DOHH2 (cell line): ENCODE results near the gene KRT82.

Experiments used
- H3F3A ChIP-seq: fragments of 200-600 bp; sonication (generic), shearing (Covaris generic); 2 replicates; pipeline ENCODE4 v1.6.0; 2016; ENCODE audit warnings: antibody characterized with exemption, mild to moderate bottlenecking; ENCODE audit not compliant: control insufficient read depth, insufficient read depth
- H3K27ac ChIP-seq: fragments of 200-600 bp; sonication (generic); 2 replicates; pipeline ENCODE4 v1.5.1; 2014; ENCODE audit warnings: low read depth, mild to moderate bottlenecking, low read length, moderate library complexity
- H3K27me3 ChIP-seq: fragments of 200-600 bp; sonication (generic); 2 replicates; pipeline ENCODE4 v1.6.1; 2014; ENCODE audit warnings: mild to moderate bottlenecking, low read length, mixed read lengths; ENCODE audit not compliant: control insufficient read depth
- H3K36me3 ChIP-seq: fragments of 200-600 bp; sonication (generic); 2 replicates; pipeline ENCODE4 v1.6.1; 2014; ENCODE audit warnings: mild to moderate bottlenecking, low read length, moderate library complexity, mixed read lengths; ENCODE audit not compliant: control insufficient read depth
- H3K4me1 ChIP-seq: fragments of 200-600 bp; sonication (generic); 2 replicates; pipeline ENCODE4 v1.6.1; 2014; ENCODE audit warnings: mild to moderate bottlenecking, low read length, mixed read lengths; ENCODE audit not compliant: control insufficient read depth
- H3K4me2 ChIP-seq: fragments of 200-600 bp; sonication (generic); 2 replicates; pipeline ENCODE4 v1.6.0; 2014; ENCODE audit warnings: mild to moderate bottlenecking, low read length, moderate library complexity
- H3K4me3 ChIP-seq: fragments of 200-600 bp; sonication (generic); 2 replicates; pipeline ENCODE4 v1.5.1; 2014; ENCODE audit warnings: mild to moderate bottlenecking, low read length, mixed read lengths
- H3K79me2 ChIP-seq: fragments of 200-600 bp; sonication (generic); 2 replicates; pipeline ENCODE4 v1.6.1; 2014; ENCODE audit warnings: mild to moderate bottlenecking, low read length, mixed read lengths; ENCODE audit not compliant: control insufficient read depth
- H3K9me2 ChIP-seq: fragments of 200-600 bp; sonication (generic); replicated peaks from 2 replicates; pipeline ENCODE4 v1.6.1; 2014; ENCODE audit warnings: mild to moderate bottlenecking, low read length, mixed read lengths; ENCODE audit not compliant: control insufficient read depth
- H3K9me3 ChIP-seq: fragments of 200-600 bp; sonication (generic); 2 replicates; pipeline ENCODE4 v1.6.1; 2014; ENCODE audit warnings: antibody characterized with exemption, low read length, mixed read lengths; ENCODE audit not compliant: control insufficient read depth, insufficient read depth
- H4K20me1 ChIP-seq: fragments of 200-600 bp; sonication (generic); 2 replicates; pipeline ENCODE4 v1.6.0; 2014; ENCODE audit warnings: low read depth, mild to moderate bottlenecking, antibody characterized with exemption, low read length, moderate library complexity; ENCODE audit not compliant: control insufficient read depth, insufficient read depth
- EZH2phosphoT487 ChIP-seq: fragments of 200-600 bp; sonication (generic); IDR thresholded peaks from 2 replicates; pipeline ENCODE4 v1.6.1; 2017; ENCODE audit warnings: borderline replicate concordance, mild to moderate bottlenecking, antibody characterized with exemption, low read length, moderate library complexity, mixed read lengths
- TF ChIP-seq, protein P1 (sequence below): fragments of 200-600 bp; sonication (generic); IDR thresholded peaks from one replicate; pipeline ENCODE4 v1.5.1; 2014; ENCODE audit warnings: antibody characterized with exemption, mild to moderate bottlenecking, low read depth, low read length; ENCODE audit not compliant: poor library complexity, severe bottlenecking

KRT82 gene

DNA sequence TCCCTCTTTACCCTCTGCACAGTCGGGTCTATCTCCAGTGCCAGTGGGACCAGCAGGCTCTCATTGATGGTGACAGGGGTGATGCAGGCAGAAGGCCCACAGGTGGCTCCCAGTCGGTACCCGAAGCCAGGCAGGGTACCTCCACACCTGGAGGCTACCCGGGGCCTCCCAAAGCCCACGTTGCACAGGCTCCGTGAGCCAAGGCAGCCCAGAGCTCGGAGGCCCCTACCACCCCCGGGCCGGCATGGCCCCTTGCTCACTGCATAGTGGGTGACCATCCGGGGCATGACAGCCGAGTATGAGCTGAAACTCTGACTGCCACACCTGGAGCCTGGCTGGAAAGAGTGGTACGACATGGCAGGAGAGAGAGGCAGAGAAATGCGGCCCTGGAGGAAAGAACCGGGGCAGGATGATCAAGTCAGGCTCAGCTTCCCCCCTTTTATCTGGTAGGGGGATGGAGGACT is at the start of gene KRT82:
KRT82 (minus strand) TSS at position 414 of the 464 bp plus-strand sequence; CDS start at position 356, 58 bp downstream.
- Histone ChIP-seq H3K4me1 (no peaks in the 10 kb centered on the region), H3K27ac (no peak within 1 kb of the TSS), H3K9me3 (no peaks in the 10 kb centered on the region), H3K79me2 (no peaks in the 10 kb centered on the region), H3F3A (no peaks in the 10 kb centered on the region), H3K4me3 (no peak within 1 kb of the TSS), H3K27me3 (peaks cover 3% of the 10 kb centered on the region; the same call in 1 of the 2 replicates), H3K9me2 (no peaks in the 10 kb centered on the region), H3K4me2 (no peak within 1 kb of the TSS), H3K36me3 (no peaks in the 10 kb centered on the region), H4K20me1 (no peaks in the 10 kb centered on the region)
- TF ChIP-seq, protein P1, sequence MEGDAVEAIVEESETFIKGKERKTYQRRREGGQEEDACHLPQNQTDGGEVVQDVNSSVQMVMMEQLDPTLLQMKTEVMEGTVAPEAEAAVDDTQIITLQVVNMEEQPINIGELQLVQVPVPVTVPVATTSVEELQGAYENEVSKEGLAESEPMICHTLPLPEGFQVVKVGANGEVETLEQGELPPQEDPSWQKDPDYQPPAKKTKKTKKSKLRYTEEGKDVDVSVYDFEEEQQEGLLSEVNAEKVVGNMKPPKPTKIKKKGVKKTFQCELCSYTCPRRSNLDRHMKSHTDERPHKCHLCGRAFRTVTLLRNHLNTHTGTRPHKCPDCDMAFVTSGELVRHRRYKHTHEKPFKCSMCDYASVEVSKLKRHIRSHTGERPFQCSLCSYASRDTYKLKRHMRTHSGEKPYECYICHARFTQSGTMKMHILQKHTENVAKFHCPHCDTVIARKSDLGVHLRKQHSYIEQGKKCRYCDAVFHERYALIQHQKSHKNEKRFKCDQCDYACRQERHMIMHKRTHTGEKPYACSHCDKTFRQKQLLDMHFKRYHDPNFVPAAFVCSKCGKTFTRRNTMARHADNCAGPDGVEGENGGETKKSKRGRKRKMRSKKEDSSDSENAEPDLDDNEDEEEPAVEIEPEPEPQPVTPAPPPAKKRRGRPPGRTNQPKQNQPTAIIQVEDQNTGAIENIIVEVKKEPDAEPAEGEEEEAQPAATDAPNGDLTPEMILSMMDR: no peak
- TF ChIP-seq EZH2phosphoT487: no peak

DNA sequence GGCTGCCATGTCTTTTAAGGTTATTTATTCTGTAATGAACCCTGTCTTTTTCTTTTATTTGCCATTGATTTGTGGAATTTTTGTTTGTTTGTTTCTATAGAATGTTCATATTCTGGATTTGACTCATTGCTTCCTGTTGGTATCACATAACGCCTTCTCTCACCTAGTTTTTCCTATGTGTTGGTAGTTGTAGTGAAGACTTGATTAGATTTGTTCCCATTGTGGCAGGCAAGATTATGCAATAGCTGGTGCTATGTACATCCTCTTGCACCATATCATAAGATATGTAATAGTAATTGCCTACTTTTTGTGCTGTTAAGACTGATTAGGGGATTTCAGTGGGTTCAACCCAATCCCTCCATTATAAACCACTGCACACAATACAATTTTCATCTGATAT is 49.7 kb upstream of the KRT82 start:
- no peaks in the 10 kb centered on the region for H3K9me3 ChIP-seq
- no peaks in the 10 kb centered on the region for H3K4me1 ChIP-seq
- H3K4me2 ChIP-seq: no peak overlapping the region
- no peak overlapping the region for H3K4me3 ChIP-seq
- TF ChIP-seq, protein P1: no peak
- no peak for TF ChIP-seq EZH2phosphoT487
- no peaks in the 10 kb centered on the region for H3K79me2 ChIP-seq
- H3K9me2 ChIP-seq: no peaks in the 10 kb centered on the region
- no peak overlapping the region for H3K27ac ChIP-seq
- H3F3A ChIP-seq: no peaks in the 10 kb centered on the region
- H3K36me3 ChIP-seq: no peaks in the 10 kb centered on the region
- H4K20me1 ChIP-seq: no peaks in the 10 kb centered on the region
- H3K27me3 ChIP-seq: peaks cover 10% of the 10 kb centered on the region

DNA sequence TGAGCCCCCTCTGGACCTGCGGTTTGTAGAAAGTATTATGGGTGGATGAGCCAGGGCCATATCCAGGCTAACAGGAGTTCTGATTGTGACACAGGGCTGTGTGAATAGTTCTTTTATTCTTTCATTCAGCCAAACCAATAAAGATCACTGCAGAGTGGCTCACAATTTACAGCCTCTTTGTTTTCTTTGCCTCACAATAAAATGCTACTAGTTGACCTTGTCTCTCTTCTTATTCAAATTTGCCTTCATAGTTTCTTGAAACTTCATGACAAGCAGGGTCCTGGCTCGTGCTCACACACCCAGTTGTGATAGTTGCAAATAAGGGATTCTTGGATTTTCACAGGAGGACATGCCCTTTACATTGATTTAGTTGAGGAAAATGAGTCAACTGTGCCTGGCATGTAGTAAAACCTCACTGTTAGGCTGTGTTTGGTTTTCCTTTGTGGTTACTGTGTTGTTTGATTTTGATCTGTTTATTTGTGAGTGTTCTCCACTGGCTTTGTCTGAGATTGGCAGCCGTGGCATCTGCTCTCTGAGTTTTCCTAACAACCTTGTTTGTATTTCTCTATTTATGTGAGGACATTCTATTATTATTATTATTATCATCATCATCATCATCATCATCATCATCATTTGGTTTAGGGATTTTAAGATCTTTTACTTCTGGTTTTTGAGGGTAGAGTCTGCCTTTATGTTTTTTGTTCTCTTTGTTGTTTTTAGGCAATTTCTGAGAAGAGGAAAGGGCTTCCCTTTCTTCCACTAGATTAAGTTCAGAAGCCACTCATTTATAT is 48.5 kb upstream of the KRT82 start:
- no peaks in the 10 kb centered on the region for H3K36me3 ChIP-seq
- H3K9me2 ChIP-seq: no peaks in the 10 kb centered on the region
- H3K9me3 ChIP-seq: no peaks in the 10 kb centered on the region
- H3F3A ChIP-seq: no peaks in the 10 kb centered on the region
- no peak for TF ChIP-seq EZH2phosphoT487
- TF ChIP-seq, protein P1: no peak
- H3K4me2 ChIP-seq: no peak overlapping the region
- no peaks in the 10 kb centered on the region for H3K4me1 ChIP-seq
- no peaks in the 10 kb centered on the region for H4K20me1 ChIP-seq
- H3K27me3 ChIP-seq: peaks cover 10% of the 10 kb centered on the region
- no peak overlapping the region for H3K27ac ChIP-seq
- H3K79me2 ChIP-seq: no peaks in the 10 kb centered on the region
- H3K4me3 ChIP-seq: no peak overlapping the region
